ENCODE data around the gene MYO3B.

Gene MYO3B

GRCh38 chr2:170291474-170291873 lies 113.5 kb downstream of the MYO3B start:
- no peak overlapping the region for H3K4me3 ChIP-seq (replicated peaks; ENCODE audit: low read depth, low read length)
- TF ChIP-seq CTCF (IDR thresholded peaks at IDR 0.05; ENCODE audit: low read length, missing control alignments) = no peak
- no peak for DNase-seq (ENCODE audit: low read depth)

GRCh38 chr2:170292415-170292814 lies 114.5 kb downstream of the MYO3B start:
- no peak for DNase-seq (ENCODE audit: low read depth)
- TF ChIP-seq CTCF (IDR thresholded peaks at IDR 0.05; ENCODE audit: low read length, missing control alignments) = no peak
- H3K4me3 ChIP-seq (replicated peaks; ENCODE audit: low read depth, low read length) = no peak overlapping the region

- DNase-seq (ENCODE audit: low read depth) = no peak
- TF ChIP-seq CTCF (IDR thresholded peaks at IDR 0.05; ENCODE audit: low read length, missing control alignments) = no peak
- no peak overlapping the region for H3K4me3 ChIP-seq (replicated peaks; ENCODE audit: low read depth, low read length)
Measured at GRCh38 chr2:170297496-170297895, 119.5 kb downstream of the MYO3B start.

GRCh38 chr2:170298115-170298514 lies 120.2 kb downstream of the MYO3B start:
- H3K4me3 ChIP-seq (replicated peaks; ENCODE audit: low read depth, low read length) = no peak overlapping the region
- no peak for TF ChIP-seq CTCF (IDR thresholded peaks at IDR 0.05; ENCODE audit: low read length, missing control alignments)
- no peak for DNase-seq (ENCODE audit: low read depth)

- H3K4me3 ChIP-seq (replicated peaks; ENCODE audit: low read depth, low read length) = no peak overlapping the region
- DNase-seq (ENCODE audit: low read depth) = no peak
- TF ChIP-seq CTCF (IDR thresholded peaks at IDR 0.05; ENCODE audit: low read length, missing control alignments) = no peak
Measured at GRCh38 chr2:170298861-170299429, 121.0 kb downstream of the MYO3B start.

GRCh38 chr2:170300993-170301392 lies 123.0 kb downstream of the MYO3B start:
- no peak for TF ChIP-seq CTCF (IDR thresholded peaks at IDR 0.05; ENCODE audit: low read length, missing control alignments)
- no peak overlapping the region for H3K4me3 ChIP-seq (replicated peaks; ENCODE audit: low read depth, low read length)

GRCh38 chr2:170301626-170302025 lies 123.7 kb downstream of the MYO3B start:
- DNase-seq (ENCODE audit: low read depth) = no peak
- H3K4me3 ChIP-seq (replicated peaks; ENCODE audit: low read depth, low read length) = no peak overlapping the region
- no peak for TF ChIP-seq CTCF (IDR thresholded peaks at IDR 0.05; ENCODE audit: low read length, missing control alignments)

More at GRCh38 chr2:170300993-170301392, 123.0 kb downstream of the MYO3B start:
- no peak for DNase-seq (ENCODE audit: low read depth)
